ENCODE results near the gene C3orf52.

Gene C3orf52

DNA sequence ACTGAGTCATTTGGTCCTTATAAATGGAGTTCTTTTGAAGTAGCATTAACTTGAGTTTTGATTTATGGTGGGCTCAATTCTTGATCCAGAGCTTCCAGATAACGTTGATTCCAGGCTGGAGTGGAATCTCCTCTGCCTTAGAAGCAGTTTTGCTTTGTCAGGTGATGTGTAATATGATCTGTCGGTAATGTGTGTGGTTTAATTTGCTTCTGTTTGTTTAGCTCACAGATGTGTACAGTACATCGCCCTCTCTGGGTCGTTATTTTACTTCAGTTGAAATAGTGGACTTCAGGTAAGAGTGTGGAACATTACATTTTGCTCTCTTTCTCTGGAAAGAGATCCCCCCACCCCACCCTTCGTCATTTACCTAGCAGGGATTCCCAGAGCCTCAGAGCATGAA lies 23.1 kb downstream of the C3orf52 start:
- no peak overlapping the region for H3K4me3 ChIP-seq (ENCODE audit: low read depth, low read length)
- DNase-seq (ENCODE audit: low read depth), result no peak
- TF ChIP-seq MAX (IDR thresholded peaks at IDR 0.05; ENCODE audit: low read depth, low read length) (no peak), MYC (IDR thresholded peaks at IDR 0.05; ENCODE audit: low read depth, low read length) (no peak), POLR2A (IDR thresholded peaks at IDR 0.05; ENCODE audit: extremely low read depth, insufficient read length) (no peak), CTCF (IDR thresholded peaks at IDR 0.05; ENCODE audit: low read depth, low read length) (no peak)

DNA sequence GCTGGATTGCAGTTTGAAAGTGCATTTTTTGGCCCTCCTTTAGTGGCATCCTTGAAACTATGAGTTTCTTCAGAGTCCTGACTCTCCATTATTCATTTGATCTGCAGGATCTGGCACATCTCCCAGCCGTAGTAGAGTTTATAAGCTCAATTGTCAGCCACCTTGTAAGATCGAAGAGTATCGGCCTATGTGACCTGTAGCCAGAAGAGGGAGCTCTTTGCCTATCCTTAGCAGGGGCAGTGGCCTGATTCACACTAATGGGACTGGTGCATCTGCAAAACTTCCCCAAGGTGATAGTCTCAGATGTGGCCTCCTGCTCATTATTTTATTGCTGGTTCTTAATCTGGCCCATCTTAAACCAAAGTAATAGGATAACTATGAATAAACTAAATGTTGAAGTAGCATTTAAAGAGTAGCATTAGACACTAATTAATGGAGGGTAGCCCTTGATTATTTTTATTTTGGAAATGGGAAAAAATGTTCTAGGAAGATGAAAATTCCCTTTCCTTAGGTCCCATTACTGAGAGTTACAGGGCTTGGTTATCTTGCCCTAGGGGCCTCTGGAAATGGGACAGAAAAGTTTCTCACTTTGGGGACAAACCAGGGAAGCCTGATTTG lies 25.7 kb downstream of the C3orf52 start:
- TF ChIP-seq POLR2A (IDR thresholded peaks at IDR 0.05; ENCODE audit: extremely low read depth, insufficient read length) (no peak), MYC (IDR thresholded peaks at IDR 0.05; ENCODE audit: low read depth, low read length) (no peak), CTCF (IDR thresholded peaks at IDR 0.05; ENCODE audit: low read depth, low read length) (peak; percentile 88), MAX (IDR thresholded peaks at IDR 0.05; ENCODE audit: low read depth, low read length) (no peak)
- H3K4me3 ChIP-seq (ENCODE audit: low read depth, low read length), result no peak overlapping the region
- peak; percentile 71 for DNase-seq (ENCODE audit: low read depth)

DNA sequence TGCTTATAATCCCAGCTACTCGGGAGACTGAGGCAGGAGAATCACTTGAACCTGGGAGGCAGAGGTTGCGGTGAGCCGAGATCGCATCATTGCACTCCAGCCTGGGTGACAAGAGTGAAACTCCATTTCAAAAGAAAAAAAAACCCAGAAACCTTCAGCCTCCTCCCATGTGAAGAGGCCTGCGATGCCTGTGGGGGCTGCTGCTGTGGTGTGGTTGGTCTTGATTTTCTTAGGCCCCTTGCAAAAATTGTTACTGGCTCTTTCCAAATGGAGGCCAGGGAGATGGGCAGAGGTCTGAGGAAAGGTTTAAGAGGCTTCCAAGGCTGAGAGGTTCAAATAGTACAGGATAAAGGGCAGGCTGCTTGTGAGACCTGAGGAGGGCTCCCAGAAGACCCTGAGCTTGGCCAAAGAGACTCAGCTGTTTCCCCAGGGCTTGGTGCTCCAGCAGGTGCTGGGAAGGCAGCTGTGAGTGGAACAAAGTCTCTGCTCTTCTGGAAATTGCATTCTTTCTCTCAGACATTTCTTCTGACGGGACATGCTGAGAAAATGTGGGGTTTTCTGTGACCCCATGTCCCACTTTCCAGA lies 28.5 kb downstream of the C3orf52 start:
- no peak overlapping the region for H3K4me3 ChIP-seq (ENCODE audit: low read depth, low read length)
- TF ChIP-seq MYC (IDR thresholded peaks at IDR 0.05; ENCODE audit: low read depth, low read length) (no peak), CTCF (IDR thresholded peaks at IDR 0.05; ENCODE audit: low read depth, low read length) (no peak), POLR2A (IDR thresholded peaks at IDR 0.05; ENCODE audit: extremely low read depth, insufficient read length) (no peak), MAX (IDR thresholded peaks at IDR 0.05; ENCODE audit: low read depth, low read length) (no peak)
- no peak for DNase-seq (ENCODE audit: low read depth)

DNA sequence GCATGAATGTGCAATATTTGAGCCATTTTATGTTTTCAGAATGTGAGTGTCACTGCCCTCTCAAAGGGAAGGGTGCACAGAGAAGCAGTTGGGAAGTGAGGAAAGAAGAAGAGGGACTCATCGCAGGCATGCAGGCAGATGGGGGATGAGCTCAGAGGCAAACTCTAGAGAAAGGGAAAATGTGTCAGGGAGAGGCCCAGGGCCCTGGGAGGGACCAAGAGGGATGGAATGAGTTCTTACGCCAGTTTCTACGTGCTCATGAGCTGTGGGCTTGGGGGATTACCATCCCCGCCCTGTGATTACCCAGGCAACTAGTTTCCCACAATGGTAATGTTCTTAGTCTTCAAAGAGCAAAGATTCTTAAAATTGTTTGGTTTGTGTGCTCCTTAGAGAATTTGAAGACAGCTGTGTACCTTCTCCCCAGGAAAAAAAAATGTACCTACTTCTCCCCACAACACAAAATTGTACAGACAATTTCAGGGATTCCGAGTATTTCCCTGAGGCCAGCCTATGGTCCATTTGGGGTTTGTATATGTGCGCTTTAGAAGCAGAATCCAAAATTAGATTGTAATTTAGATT lies 29.1 kb downstream of the C3orf52 start:
- no peak overlapping the region for H3K4me3 ChIP-seq (ENCODE audit: low read depth, low read length)
- DNase-seq (ENCODE audit: low read depth), result no peak
- TF ChIP-seq MAX (IDR thresholded peaks at IDR 0.05; ENCODE audit: low read depth, low read length), result no peak
- TF ChIP-seq MYC (IDR thresholded peaks at IDR 0.05; ENCODE audit: low read depth, low read length), result no peak
- TF ChIP-seq CTCF (IDR thresholded peaks at IDR 0.05; ENCODE audit: low read depth, low read length), result no peak
- no peak for TF ChIP-seq POLR2A (IDR thresholded peaks at IDR 0.05; ENCODE audit: extremely low read depth, insufficient read length)

DNA sequence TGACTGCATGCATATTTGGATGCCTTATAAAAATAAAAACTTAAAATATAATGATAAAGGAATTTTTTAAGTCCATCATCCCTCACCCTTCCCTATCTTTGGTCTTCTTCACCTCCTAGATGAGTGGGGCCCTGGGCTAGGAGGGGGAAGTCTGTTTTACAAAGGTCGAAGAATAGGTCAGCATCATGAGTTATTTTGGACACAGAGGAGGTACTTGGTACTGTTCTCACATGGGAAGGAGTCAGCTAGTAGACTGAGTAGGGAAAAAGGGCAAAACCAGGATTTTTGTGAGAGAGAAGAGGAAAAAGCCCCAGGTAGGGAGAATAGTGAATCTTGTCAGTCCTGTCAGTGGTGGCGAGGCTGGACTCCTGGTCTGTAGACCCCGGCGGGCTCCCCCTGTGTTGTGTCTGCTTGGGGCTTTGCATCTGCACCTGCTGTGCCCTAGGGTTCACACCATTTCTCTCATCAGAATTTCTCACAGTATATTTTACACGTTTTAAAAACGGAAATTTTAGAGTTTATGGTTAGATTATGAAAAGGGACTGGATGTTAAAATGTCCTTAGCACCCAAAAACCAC lies 29.7 kb downstream of the C3orf52 start:
- TF ChIP-seq MAX (IDR thresholded peaks at IDR 0.05; ENCODE audit: low read depth, low read length) (no peak), MYC (IDR thresholded peaks at IDR 0.05; ENCODE audit: low read depth, low read length) (no peak), CTCF (IDR thresholded peaks at IDR 0.05; ENCODE audit: low read depth, low read length) (no peak), POLR2A (IDR thresholded peaks at IDR 0.05; ENCODE audit: extremely low read depth, insufficient read length) (no peak)
- no peak overlapping the region for H3K4me3 ChIP-seq (ENCODE audit: low read depth, low read length)
- DNase-seq (ENCODE audit: low read depth), result no peak

Data from NB4 (cell line).